ENCODE data around the gene GOSR2. TPM values are rescaled to one million over a fixed set of nuclear protein-coding genes. Genes with fewer than 3 reads are reported as not detected.

GOSR2 gene
- total and polyA plus RNA-seq, 2 experiments from 2014 or later: 47.7 to 62.8 TPM

DNA sequence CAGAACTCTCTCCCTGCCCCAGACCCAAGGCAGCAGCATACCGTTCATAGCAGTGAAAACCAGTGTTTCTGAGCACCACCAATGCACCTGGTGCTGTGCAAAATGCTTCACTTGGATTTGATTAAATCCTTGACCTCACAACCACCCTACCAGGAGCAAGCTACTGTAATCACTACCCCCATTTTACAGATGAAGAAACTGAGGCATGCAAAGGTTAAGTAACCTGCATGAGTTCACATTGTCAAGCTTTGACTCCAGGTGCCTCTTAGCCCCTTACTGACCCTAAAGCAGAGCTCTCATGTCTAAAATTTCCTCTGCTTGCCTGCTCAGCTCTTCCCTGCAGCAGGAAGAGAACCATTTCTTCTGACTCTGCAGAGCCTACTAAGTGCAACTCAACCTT, 34.2 kb upstream of the GOSR2 start:
- Histone ChIP-seq H3K4me1 (ENCODE audit: insufficient read depth) (no peaks in the 10 kb centered on the region), H3K79me2 (no peaks in the 10 kb centered on the region), H3K4me3 (no peak overlapping the region), H4K20me1 (ENCODE audit: insufficient read depth, poor library complexity, severe bottlenecking) (no peaks in the 10 kb centered on the region), H3K36me3 (replicated peaks; ENCODE audit: insufficient read depth, low read depth) (no peaks in the 10 kb centered on the region), H3K9me3 (ENCODE audit: low read depth) (no peaks in the 10 kb centered on the region), H3K27me3 (peaks cover 6% of the 10 kb centered on the region), H2AFZ (no peak overlapping the region), H3K27ac (no peak overlapping the region), H3K9me2 (replicated peaks; ENCODE audit: insufficient read depth) (no peaks in the 10 kb centered on the region), H3K4me2 (no peak overlapping the region)
- WGBS (ENCODE audit: low lambda C conversion rate, missing lambda C conversion rate): 80% methylated on average over 1 of the region's 1 CpG
- TF ChIP-seq EZH2 (IDR thresholded peaks at IDR 0.05; ENCODE audit: borderline replicate concordance) (no peak), EZH2phosphoT487 (IDR thresholded peaks at IDR 0.05; ENCODE audit: low read depth, severe bottlenecking, unreplicated experiment) (no peak)
- TF ChIP-seq, protein P1, sequence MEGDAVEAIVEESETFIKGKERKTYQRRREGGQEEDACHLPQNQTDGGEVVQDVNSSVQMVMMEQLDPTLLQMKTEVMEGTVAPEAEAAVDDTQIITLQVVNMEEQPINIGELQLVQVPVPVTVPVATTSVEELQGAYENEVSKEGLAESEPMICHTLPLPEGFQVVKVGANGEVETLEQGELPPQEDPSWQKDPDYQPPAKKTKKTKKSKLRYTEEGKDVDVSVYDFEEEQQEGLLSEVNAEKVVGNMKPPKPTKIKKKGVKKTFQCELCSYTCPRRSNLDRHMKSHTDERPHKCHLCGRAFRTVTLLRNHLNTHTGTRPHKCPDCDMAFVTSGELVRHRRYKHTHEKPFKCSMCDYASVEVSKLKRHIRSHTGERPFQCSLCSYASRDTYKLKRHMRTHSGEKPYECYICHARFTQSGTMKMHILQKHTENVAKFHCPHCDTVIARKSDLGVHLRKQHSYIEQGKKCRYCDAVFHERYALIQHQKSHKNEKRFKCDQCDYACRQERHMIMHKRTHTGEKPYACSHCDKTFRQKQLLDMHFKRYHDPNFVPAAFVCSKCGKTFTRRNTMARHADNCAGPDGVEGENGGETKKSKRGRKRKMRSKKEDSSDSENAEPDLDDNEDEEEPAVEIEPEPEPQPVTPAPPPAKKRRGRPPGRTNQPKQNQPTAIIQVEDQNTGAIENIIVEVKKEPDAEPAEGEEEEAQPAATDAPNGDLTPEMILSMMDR (IDR thresholded peaks at IDR 0.05; ENCODE audit: poor library complexity): no peak
- DNase-seq (ENCODE audit: low spot score): no peak

- no peak for DNase-seq (ENCODE audit: low spot score)
- H3K9me3 ChIP-seq (ENCODE audit: low read depth): no peaks in the 10 kb centered on the region
- TF ChIP-seq, protein P1 (IDR thresholded peaks at IDR 0.05; ENCODE audit: poor library complexity): no peak
- no peak for TF ChIP-seq EZH2 (IDR thresholded peaks at IDR 0.05; ENCODE audit: borderline replicate concordance)
- no peak for TF ChIP-seq EZH2phosphoT487 (IDR thresholded peaks at IDR 0.05; ENCODE audit: low read depth, severe bottlenecking, unreplicated experiment)
- H3K27ac ChIP-seq: no peak overlapping the region
- no peaks in the 10 kb centered on the region for H3K36me3 ChIP-seq (replicated peaks; ENCODE audit: insufficient read depth, low read depth)
- H2AFZ ChIP-seq: no peak overlapping the region
- no peak overlapping the region for H3K4me3 ChIP-seq
- WGBS (ENCODE audit: low lambda C conversion rate, missing lambda C conversion rate): 69% methylated on average over 4 of the region's 4 CpGs
- no peaks in the 10 kb centered on the region for H3K79me2 ChIP-seq
- no peaks in the 10 kb centered on the region for H4K20me1 ChIP-seq (ENCODE audit: insufficient read depth, poor library complexity, severe bottlenecking)
- no peak overlapping the region for H3K4me2 ChIP-seq
- H3K4me1 ChIP-seq (ENCODE audit: insufficient read depth): peaks cover 4% of the 10 kb centered on the region
- H3K27me3 ChIP-seq: peaks cover 6% of the 10 kb centered on the region
- H3K9me2 ChIP-seq (replicated peaks; ENCODE audit: insufficient read depth): no peaks in the 10 kb centered on the region
These were observed 33.4 kb upstream of the GOSR2 start for GRCh38 chr17:46889519-46889918.

GRCh38 chr17:46889992-46890564, 32.9 kb upstream of the GOSR2 start:
- no peaks in the 10 kb centered on the region for H3K9me3 ChIP-seq (ENCODE audit: low read depth)
- H3K4me1 ChIP-seq (ENCODE audit: insufficient read depth): peaks cover 4% of the 10 kb centered on the region
- H3K4me2 ChIP-seq: no peak overlapping the region
- peaks cover 6% of the 10 kb centered on the region for H3K27me3 ChIP-seq
- H3K4me3 ChIP-seq: no peak overlapping the region
- H2AFZ ChIP-seq: no peak overlapping the region
- H3K36me3 ChIP-seq (replicated peaks; ENCODE audit: insufficient read depth, low read depth): no peaks in the 10 kb centered on the region
- no peaks in the 10 kb centered on the region for H3K79me2 ChIP-seq
- H3K9me2 ChIP-seq (replicated peaks; ENCODE audit: insufficient read depth): no peaks in the 10 kb centered on the region
- H3K27ac ChIP-seq: no peak overlapping the region
- 51% methylated on average over 13 of the region's 13 CpGs for WGBS (ENCODE audit: low lambda C conversion rate, missing lambda C conversion rate)
- TF ChIP-seq EZH2 (IDR thresholded peaks at IDR 0.05; ENCODE audit: borderline replicate concordance) (no peak), EZH2phosphoT487 (IDR thresholded peaks at IDR 0.05; ENCODE audit: low read depth, severe bottlenecking, unreplicated experiment) (no peak)
- TF ChIP-seq, protein P1 (IDR thresholded peaks at IDR 0.05; ENCODE audit: poor library complexity): no peak
- DNase-seq (ENCODE audit: low spot score): no peak
- H4K20me1 ChIP-seq (ENCODE audit: insufficient read depth, poor library complexity, severe bottlenecking): no peaks in the 10 kb centered on the region

Data from hepatocyte (in vitro differentiated cells).